Neutrophil (primary cell): Measurements from ENCODE around the gene PHLDB1.

ENCODE experiments used
- H3K27ac ChIP-seq: fragments of 200-600 bp; sonication (generic); 2 replicates; pipeline ENCODE4 v1.5.1; 2016; ENCODE audit warnings: mild to moderate bottlenecking, moderate library complexity
- H3K27me3 ChIP-seq: fragments of 200-600 bp; sonication (generic); 2 replicates; pipeline ENCODE4 v1.6.0; 2016; ENCODE audit warnings: mild to moderate bottlenecking
- H3K36me3 ChIP-seq: fragments of 200-600 bp; sonication (generic); 2 replicates; pipeline ENCODE4 v1.5.1; 2017
- H3K4me1 ChIP-seq, 2 experiments: fragments of 200-600 bp in 1 of 2; sonication (generic) in 1 of 2; 1 replicate in 1 of 2; 2 replicates in 1 of 2; pipeline versions ENCODE4 v1.5.1 to v1.6.1; 2013 to 2016; ENCODE audit warnings: low read depth in 1 of 2, low read length in 1 of 2, mild to moderate bottlenecking in 1 of 2, moderate library complexity in 1 of 2; ENCODE audit not compliant: control insufficient read depth in 1 of 2, insufficient read depth in 1 of 2
- H3K4me3 ChIP-seq, 2 experiments: fragments of 200-600 bp in 1 of 2; sonication (generic) in 1 of 2; 1 replicate in 1 of 2; 2 replicates in 1 of 2; pipeline ENCODE4 v1.5.1; 2013 to 2016; ENCODE audit warnings: low read depth in 1 of 2, low read length in 1 of 2, mild to moderate bottlenecking in 1 of 2, moderate library complexity in 1 of 2
- H3K9me3 ChIP-seq: fragments of 200-600 bp; sonication (generic); 2 replicates; pipeline ENCODE4 v1.5.1; 2016
- TF ChIP-seq, protein P1 (sequence below): fragments of 200-600 bp; sonication (generic); IDR thresholded peaks from 2 replicates; pipeline ENCODE4 v1.5.1; 2016; ENCODE audit warnings: antibody characterized with exemption

Gene PHLDB1

DNA sequence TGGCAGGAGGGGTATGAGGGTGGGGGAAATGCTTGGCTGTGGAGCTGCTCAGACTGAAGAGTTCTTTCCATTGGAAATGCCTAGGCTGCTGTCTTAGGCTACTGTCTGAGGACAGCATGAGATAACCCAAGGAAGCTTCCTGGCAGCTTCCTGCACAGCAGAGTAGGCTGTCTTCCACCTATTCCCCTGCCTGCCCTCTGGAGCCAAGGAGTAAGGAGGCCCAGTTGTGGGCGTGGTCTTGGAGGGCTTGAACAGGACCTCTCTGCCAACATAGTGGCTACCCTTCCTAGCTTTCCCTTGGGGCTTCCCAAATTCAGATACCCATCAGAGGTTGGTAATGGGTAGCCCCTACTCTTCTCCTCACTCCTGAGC lies 25.9 kb downstream of the PHLDB1 start:
- no peaks in the 10 kb centered on the region for H3K9me3 ChIP-seq
- peaks cover 0 to 3% of the 10 kb centered on the region in 2 experiments for H3K4me1 ChIP-seq
- no peaks in the 10 kb centered on the region for H3K36me3 ChIP-seq
- peaks cover 16% of the 10 kb centered on the region for H3K27me3 ChIP-seq
- no peak overlapping the region for H3K4me3 ChIP-seq
- no peak overlapping the region for H3K27ac ChIP-seq
- TF ChIP-seq, protein P1, sequence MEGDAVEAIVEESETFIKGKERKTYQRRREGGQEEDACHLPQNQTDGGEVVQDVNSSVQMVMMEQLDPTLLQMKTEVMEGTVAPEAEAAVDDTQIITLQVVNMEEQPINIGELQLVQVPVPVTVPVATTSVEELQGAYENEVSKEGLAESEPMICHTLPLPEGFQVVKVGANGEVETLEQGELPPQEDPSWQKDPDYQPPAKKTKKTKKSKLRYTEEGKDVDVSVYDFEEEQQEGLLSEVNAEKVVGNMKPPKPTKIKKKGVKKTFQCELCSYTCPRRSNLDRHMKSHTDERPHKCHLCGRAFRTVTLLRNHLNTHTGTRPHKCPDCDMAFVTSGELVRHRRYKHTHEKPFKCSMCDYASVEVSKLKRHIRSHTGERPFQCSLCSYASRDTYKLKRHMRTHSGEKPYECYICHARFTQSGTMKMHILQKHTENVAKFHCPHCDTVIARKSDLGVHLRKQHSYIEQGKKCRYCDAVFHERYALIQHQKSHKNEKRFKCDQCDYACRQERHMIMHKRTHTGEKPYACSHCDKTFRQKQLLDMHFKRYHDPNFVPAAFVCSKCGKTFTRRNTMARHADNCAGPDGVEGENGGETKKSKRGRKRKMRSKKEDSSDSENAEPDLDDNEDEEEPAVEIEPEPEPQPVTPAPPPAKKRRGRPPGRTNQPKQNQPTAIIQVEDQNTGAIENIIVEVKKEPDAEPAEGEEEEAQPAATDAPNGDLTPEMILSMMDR: no peak

DNA sequence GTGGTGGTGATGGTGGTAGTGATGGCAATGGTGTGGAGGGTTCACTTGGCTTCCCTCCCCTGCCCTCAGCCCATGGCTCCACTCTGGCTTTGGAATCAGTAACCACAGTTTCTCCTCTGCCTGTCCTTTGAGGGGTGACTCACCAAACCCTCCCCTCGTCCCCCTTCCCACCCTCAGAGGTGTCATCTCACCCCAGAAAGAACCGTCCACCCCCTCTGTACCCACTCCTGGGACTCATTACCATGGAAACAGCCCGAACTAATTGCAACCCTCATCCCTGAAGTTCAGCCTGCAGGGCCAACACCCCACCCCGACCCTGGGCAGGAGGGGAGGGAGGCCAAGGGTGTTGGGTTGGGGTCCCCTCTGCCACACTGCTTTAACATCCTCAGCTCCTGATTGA lies 26.6 kb downstream of the PHLDB1 start:
- H3K27ac ChIP-seq: no peak overlapping the region
- TF ChIP-seq, protein P1: no peak
- peaks cover 0 to 3% of the 10 kb centered on the region in 2 experiments for H3K4me1 ChIP-seq
- peaks cover 16% of the 10 kb centered on the region for H3K27me3 ChIP-seq
- no peaks in the 10 kb centered on the region for H3K36me3 ChIP-seq
- H3K9me3 ChIP-seq: no peaks in the 10 kb centered on the region
- H3K4me3 ChIP-seq: no peak overlapping the region

DNA sequence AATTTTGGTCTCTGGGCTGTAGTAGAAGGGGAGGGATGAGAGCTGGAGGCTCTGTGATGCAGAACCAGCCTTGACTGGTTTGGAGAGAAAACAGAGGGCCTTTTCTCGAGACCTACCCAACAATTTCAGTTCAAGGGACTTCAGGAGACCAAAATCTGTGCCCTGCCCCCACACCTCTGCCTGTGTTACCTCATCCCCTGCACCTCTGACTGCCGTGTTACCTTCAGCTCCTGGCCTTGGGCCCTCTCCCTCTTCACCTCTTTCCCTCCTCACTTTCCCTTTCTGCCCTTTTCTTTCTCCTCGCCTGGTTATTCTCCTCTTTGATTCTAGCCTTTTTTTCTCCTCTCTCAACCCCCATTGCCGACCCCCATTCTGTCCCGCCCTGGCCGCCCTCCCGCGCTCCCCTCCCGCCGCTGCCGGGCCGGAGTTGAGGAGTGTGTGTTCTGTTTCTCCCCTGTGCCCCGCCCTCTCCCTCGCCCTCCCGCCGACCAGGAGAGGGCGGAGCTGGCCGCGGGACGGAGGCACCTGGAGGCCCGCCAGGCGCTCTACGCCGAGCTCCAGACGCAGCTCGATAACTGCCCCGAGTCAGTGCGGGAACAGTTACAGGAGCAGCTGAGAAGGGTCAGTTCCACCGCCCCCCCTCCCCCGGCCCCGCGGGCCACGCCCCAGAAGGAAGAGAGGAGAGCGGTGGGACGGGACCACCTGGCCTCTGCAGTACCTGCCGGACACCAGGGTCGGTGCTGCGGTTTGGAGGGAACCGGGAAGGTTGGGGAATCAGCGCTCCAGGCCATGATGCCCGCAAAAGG lies 27.2 kb downstream of the PHLDB1 start:
- TF ChIP-seq, protein P1: no peak
- H3K36me3 ChIP-seq: no peaks in the 10 kb centered on the region
- H3K27me3 ChIP-seq: peaks cover 16% of the 10 kb centered on the region
- H3K27ac ChIP-seq: no peak overlapping the region
- H3K9me3 ChIP-seq: no peaks in the 10 kb centered on the region
- H3K4me3 ChIP-seq: no peak overlapping the region
- H3K4me1 ChIP-seq: peaks cover 0 to 3% of the 10 kb centered on the region in 2 experiments

DNA sequence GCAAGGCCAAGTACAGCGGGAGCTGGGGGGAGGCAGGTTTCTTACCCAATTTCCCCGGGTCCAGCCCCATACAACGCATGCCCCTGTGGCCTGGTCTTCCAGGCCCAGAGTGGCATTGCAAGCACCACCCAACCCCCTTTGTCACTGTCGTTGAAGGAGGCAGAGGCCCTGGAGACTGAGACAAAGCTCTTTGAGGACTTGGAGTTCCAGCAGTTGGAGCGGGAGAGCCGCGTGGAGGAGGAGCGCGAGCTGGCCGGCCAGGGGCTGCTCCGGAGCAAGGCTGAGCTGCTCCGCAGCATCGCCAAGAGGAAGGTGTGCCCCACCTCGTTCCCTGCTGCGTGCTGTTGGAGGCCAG lies 27.8 kb downstream of the PHLDB1 start:
- Histone ChIP-seq H3K9me3 (no peaks in the 10 kb centered on the region), H3K27ac (no peak overlapping the region), H3K27me3 (peaks cover 16% of the 10 kb centered on the region), H3K4me3 (no peak overlapping the region), H3K36me3 (no peaks in the 10 kb centered on the region), H3K4me1 (peaks cover 0 to 3% of the 10 kb centered on the region in 2 experiments)
- TF ChIP-seq, protein P1: no peak

DNA sequence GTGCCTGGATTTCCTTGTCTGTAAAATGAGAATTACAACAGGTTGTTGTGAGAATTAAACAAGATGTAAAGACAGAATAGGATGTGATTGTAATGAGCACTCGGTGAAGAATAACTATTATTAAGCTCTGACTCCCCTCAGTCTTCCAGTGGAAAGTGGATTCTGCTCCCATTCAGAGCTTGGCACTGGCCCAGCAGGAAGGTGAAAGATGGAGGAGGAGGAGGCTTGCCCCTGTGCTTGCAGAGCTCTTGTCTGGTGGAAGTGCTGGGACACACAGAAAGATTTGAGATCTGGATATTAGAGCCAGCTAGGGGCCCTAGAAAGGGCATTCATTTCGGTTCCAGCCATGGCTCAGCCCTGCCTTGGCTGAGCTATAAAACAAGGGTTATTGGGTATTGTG lies 28.2 kb downstream of the PHLDB1 start:
- Histone ChIP-seq H3K36me3 (no peaks in the 10 kb centered on the region), H3K27ac (no peak overlapping the region), H3K27me3 (peaks cover 16% of the 10 kb centered on the region), H3K4me1 (peaks cover 0 to 3% of the 10 kb centered on the region in 2 experiments), H3K4me3 (no peak overlapping the region), H3K9me3 (no peaks in the 10 kb centered on the region)
- TF ChIP-seq, protein P1: no peak
